PC-9 (cell line): ENCODE data around the gene UBE2D1. TPM values are rescaled to one million over a fixed set of nuclear protein-coding genes. Genes with fewer than 3 reads are reported as not detected.

Experiments
- BruUV-seq: library from RNA; stranded (reverse); fragments of 400-500 nt; replicated peaks from 2 replicates; lab custom pipeline; 2021; lab: Mats Ljungman, UMichigan
- CTCF ChIA-PET: fragments of 300-600 bp; sonication (Branson Sonifier 250); formaldehyde crosslinking; loops from one replicate; lab custom pipeline; 2022; ENCODE audit warnings: antibody characterized with exemption; lab: Charles Lee
- POLR2A ChIA-PET: fragments of 300-600 bp; sonication (Branson Sonifier 250); formaldehyde crosslinking; loops from one replicate; lab custom pipeline; 2022; ENCODE audit warnings: antibody characterized with exemption; ENCODE audit not compliant: unreplicated experiment; lab: Charles Lee
- DNase-seq, 2 experiments: peaks; one replicate each; pipeline versions ENCODE4 v3.0.0 to v3.0.0-alpha.2; 2015 to 2022; ENCODE audit warnings: mixed read lengths in 1 of 2
- H2AFZ ChIP-seq: fragments of 200-600 bp; sonication (generic); 2 replicates; pipeline ENCODE4 v1.8.1; 2017; ENCODE audit warnings: antibody characterized with exemption
- H3F3A ChIP-seq: fragments of 200-600 bp; sonication (generic); 2 replicates; pipeline ENCODE4 v1.8.1; 2017; ENCODE audit warnings: antibody characterized with exemption, mild to moderate bottlenecking, low read depth; ENCODE audit not compliant: insufficient read depth
- H3K27ac ChIP-seq: fragments of 200-600 bp; sonication (generic); 2 replicates; pipeline ENCODE4 v1.6.1; 2016; ENCODE audit warnings: mixed run types
- H3K27me3 ChIP-seq: fragments of 200-600 bp; sonication (generic); 2 replicates; pipeline ENCODE4 v1.6.1; 2016; ENCODE audit warnings: low read depth, mixed run types; ENCODE audit not compliant: insufficient read depth
- H3K36me3 ChIP-seq: fragments of 200-600 bp; sonication (generic); 2 replicates; pipeline ENCODE4 v1.6.1; 2016; ENCODE audit warnings: low read depth, mixed run types
- H3K4me1 ChIP-seq: fragments of 200-600 bp; sonication (generic); replicated peaks from 2 replicates; pipeline ENCODE4 v1.6.1; 2016; ENCODE audit warnings: mixed run types; ENCODE audit not compliant: insufficient read depth
- H3K4me2 ChIP-seq: fragments of 200-600 bp; sonication (generic); 2 replicates; pipeline ENCODE4 v1.6.1; 2017; ENCODE audit warnings: mixed run types
- H3K4me3 ChIP-seq: fragments of 200-600 bp; sonication (generic); 2 replicates; pipeline ENCODE4 v1.6.1; 2016; ENCODE audit warnings: mixed run types
- H3K79me2 ChIP-seq: fragments of 200-600 bp; sonication (generic); 2 replicates; pipeline ENCODE4 v1.6.1; 2017; ENCODE audit warnings: low read depth, mixed run types
- H3K9me2 ChIP-seq: fragments of 200-600 bp; sonication (generic); 2 replicates; pipeline ENCODE4 v1.8.1; 2017; ENCODE audit warnings: mild to moderate bottlenecking; ENCODE audit not compliant: insufficient read depth
- H3K9me3 ChIP-seq: fragments of 200-600 bp; sonication (generic); 2 replicates; pipeline ENCODE4 v1.8.1; 2016; ENCODE audit warnings: low read depth; ENCODE audit not compliant: insufficient read depth
- H4K20me1 ChIP-seq: fragments of 200-600 bp; sonication (generic); 2 replicates; pipeline ENCODE4 v1.8.1; 2017; ENCODE audit not compliant: insufficient read depth
- EZH2 ChIP-seq: fragments of 200-600 bp; sonication (generic); IDR thresholded peaks from 2 replicates; pipeline ENCODE4 v1.8.0; 2017; ENCODE audit warnings: antibody characterized with exemption, low read depth
- intact Hi-C: fragments of 100-400 bp; cut with micrococcal nuclease; formaldehyde crosslinking; loops from one replicate; pipeline ENCODE4 v1.10.0; 2022; ENCODE audit not compliant: unreplicated experiment
- total RNA-seq: library from RNA; stranded (reverse); gene quantifications from 2 replicates; pipeline ENCODE4 v1.2.3, GENCODE V29; 2021
- TF ChIP-seq, protein P1 (sequence below): fragments of 200-600 bp; sonication (generic); conservative IDR thresholded peaks from 2 replicates; pipeline ENCODE4 v1.6.1; 2017; ENCODE audit warnings: mixed run types, antibody characterized with exemption, mild to moderate bottlenecking, moderate library complexity

UBE2D1 gene
- total RNA-seq, 1 experiment from 2014 or later = 24.0 TPM

DNA sequence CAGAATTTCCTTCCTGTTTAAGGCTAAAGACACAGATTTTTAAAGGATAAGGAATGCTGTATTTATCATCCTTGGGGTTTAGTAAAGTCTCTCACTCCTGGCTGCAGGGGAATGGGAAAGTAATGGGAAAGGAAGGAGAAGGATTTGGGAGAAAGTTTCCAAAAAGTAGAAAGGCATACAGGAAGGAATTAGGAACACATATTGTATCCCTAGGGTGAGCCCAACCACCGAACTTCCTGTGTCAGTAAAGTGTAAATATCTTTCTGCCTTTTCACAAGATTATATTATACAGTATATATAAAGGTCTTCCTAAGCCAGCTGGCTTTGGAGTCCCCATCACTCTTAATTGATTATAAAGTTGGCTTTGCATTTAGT is 12.0 kb upstream of the UBE2D1 start:
- TF ChIP-seq EZH2 = no peak
- TF ChIP-seq, protein P1, sequence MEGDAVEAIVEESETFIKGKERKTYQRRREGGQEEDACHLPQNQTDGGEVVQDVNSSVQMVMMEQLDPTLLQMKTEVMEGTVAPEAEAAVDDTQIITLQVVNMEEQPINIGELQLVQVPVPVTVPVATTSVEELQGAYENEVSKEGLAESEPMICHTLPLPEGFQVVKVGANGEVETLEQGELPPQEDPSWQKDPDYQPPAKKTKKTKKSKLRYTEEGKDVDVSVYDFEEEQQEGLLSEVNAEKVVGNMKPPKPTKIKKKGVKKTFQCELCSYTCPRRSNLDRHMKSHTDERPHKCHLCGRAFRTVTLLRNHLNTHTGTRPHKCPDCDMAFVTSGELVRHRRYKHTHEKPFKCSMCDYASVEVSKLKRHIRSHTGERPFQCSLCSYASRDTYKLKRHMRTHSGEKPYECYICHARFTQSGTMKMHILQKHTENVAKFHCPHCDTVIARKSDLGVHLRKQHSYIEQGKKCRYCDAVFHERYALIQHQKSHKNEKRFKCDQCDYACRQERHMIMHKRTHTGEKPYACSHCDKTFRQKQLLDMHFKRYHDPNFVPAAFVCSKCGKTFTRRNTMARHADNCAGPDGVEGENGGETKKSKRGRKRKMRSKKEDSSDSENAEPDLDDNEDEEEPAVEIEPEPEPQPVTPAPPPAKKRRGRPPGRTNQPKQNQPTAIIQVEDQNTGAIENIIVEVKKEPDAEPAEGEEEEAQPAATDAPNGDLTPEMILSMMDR = no peak
- Histone ChIP-seq H3K36me3 (no peaks in the 10 kb centered on the region), H4K20me1 (no peaks in the 10 kb centered on the region), H2AFZ (peak overlapping the region; percentile 40; the same call in 1 of the 2 replicates), H3K79me2 (no peaks in the 10 kb centered on the region), H3K27ac (peak overlapping the region; percentile 59), H3K4me1 (peaks cover 33% of the 10 kb centered on the region), H3K9me2 (no peaks in the 10 kb centered on the region), H3F3A (peaks cover 17% of the 10 kb centered on the region), H3K27me3 (no peaks in the 10 kb centered on the region), H3K4me3 (peak overlapping the region; percentile 10; the same call in 1 of the 2 replicates), H3K4me2 (peak overlapping the region; percentile 46), H3K9me3 (no peaks in the 10 kb centered on the region)
- ChIA-PET CTCF (no interaction called here), POLR2A (interaction anchor here (0.5 kb wide), 1 partner anchor 13 kb away, joined by 3 read pairs; no protein-coding TSS in a partner anchor)
- no TSS peak for BruUV-seq
- DNase-seq = no peak
- intact Hi-C loops = no loop called here

DNA sequence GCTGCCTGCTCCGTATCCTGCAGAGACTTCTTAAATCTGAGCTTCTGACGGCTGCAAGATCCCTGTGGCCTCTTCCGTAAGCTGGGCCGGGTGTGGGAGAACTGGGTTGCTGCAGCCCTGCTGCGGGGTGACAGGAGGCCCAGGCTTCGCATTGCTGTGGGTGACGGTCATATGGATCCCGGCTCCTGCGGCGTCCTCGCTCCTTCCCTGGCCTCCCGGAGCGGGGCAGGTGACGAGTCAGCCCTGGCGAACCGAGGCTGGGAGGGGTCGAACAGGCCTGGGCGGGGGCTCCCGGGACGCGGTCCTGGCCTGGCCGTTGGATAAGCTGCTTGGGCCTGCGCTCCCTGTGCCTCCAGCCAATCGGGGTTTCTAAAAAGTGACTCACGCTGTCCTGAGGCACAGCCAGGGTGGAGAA is 7.8 kb upstream of the UBE2D1 start:
- CTCF ChIA-PET = no interaction called here
- peaks cover 21% of the 10 kb centered on the region for H3K4me1 ChIP-seq
- no peaks in the 10 kb centered on the region for H4K20me1 ChIP-seq
- H3K9me2 ChIP-seq = 0 out of 2 replicates have a peak, but pooled peaks cover under 1% of the 10 kb centered on the region
- no TSS peak for BruUV-seq
- intact Hi-C loops = no loop called here
- H3K36me3 ChIP-seq = no peaks in the 10 kb centered on the region
- DNase-seq = no peak
- H3F3A ChIP-seq = peaks cover 13% of the 10 kb centered on the region
- no peaks in the 10 kb centered on the region for H3K27me3 ChIP-seq
- no peak overlapping the region for H3K4me3 ChIP-seq
- no peaks in the 10 kb centered on the region for H3K9me3 ChIP-seq
- H3K27ac ChIP-seq = no peak overlapping the region
- POLR2A ChIA-PET = no interaction called here
- no peaks in the 10 kb centered on the region for H3K79me2 ChIP-seq
- TF ChIP-seq EZH2 = no peak
- TF ChIP-seq, protein P1 = no peak
- no peak overlapping the region for H3K4me2 ChIP-seq
- no peak overlapping the region for H2AFZ ChIP-seq

DNA sequence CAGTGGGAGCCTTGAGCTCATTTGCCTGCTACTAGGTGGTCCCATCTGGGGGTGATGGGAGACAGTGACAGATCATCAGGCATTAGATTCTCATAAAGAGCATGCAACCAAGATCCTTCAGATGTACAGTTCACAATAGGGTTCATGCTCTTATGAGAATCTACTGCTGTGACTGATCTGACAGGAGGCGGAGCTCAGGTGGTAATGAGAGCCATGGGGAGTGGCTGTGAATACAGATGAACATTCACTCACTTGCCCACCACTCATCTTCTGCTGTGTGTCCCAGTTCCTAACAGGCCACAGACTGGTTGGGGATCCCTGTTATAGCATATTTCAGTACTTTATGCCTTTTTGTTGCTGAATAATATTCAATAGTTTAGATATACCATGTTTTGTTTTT is 6.6 kb upstream of the UBE2D1 start:
- intact Hi-C loops = no loop called here
- H3K9me3 ChIP-seq = no peaks in the 10 kb centered on the region
- peaks cover 2% of the 10 kb centered on the region; the same call in 1 of the 2 replicates for H3F3A ChIP-seq
- H4K20me1 ChIP-seq = no peaks in the 10 kb centered on the region
- no peaks in the 10 kb centered on the region for H3K36me3 ChIP-seq
- no peak for DNase-seq
- no peaks in the 10 kb centered on the region for H3K27me3 ChIP-seq
- no peak for TF ChIP-seq EZH2
- no peak overlapping the region for H2AFZ ChIP-seq
- H3K4me1 ChIP-seq = peaks cover 9% of the 10 kb centered on the region
- no peak overlapping the region for H3K4me2 ChIP-seq
- CTCF ChIA-PET = no interaction called here
- no peak overlapping the region for H3K27ac ChIP-seq
- BruUV-seq = no TSS peak
- no peak overlapping the region for H3K4me3 ChIP-seq
- POLR2A ChIA-PET = no interaction called here
- no peaks in the 10 kb centered on the region for H3K79me2 ChIP-seq
- 0 out of 2 replicates have a peak, but pooled peaks cover 3% of the 10 kb centered on the region for H3K9me2 ChIP-seq

DNA sequence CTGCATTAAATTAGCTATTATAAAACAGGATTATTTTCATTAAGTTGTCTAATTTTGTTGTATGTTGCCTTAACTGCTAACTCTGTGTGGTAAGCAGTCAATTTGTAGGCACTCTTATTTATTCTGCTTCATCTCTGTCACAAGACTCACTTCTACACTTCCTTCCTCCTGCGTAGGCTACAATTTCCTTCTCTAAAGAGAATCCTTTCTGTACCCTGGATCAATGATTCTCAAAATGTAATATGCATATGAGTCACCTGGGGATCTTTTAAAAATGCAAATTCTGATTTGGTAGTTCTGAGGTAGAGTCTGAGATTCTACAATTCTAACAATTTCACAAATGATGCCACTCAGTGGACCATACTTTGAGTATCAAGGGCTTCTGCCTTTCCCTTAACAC is 4.4 kb upstream of the UBE2D1 start:
- H3K27ac ChIP-seq = no peak overlapping the region
- H3K9me3 ChIP-seq = no peaks in the 10 kb centered on the region
- no peak overlapping the region for H2AFZ ChIP-seq
- H3K4me2 ChIP-seq = no peak overlapping the region
- no peaks in the 10 kb centered on the region for H4K20me1 ChIP-seq
- BruUV-seq = no TSS peak
- no peaks in the 10 kb centered on the region for H3K36me3 ChIP-seq
- H3K9me2 ChIP-seq = 0 out of 2 replicates have a peak, but pooled peaks cover 3% of the 10 kb centered on the region
- H3K4me3 ChIP-seq = no peak overlapping the region
- TF ChIP-seq, protein P1 = no peak
- no peak for TF ChIP-seq EZH2
- CTCF ChIA-PET = no interaction called here
- 0 out of 2 replicates have a peak, but pooled peaks cover 3% of the 10 kb centered on the region for H3K79me2 ChIP-seq
- intact Hi-C loops = no loop called here
- POLR2A ChIA-PET = no interaction called here
- DNase-seq = no peak
- H3K27me3 ChIP-seq = no peaks in the 10 kb centered on the region
- H3F3A ChIP-seq = peaks cover 2% of the 10 kb centered on the region
- H3K4me1 ChIP-seq = peaks cover 5% of the 10 kb centered on the region; the same call in 1 of the 2 replicates
